Measurements from ENCODE around the gene SDF2L1.
"Not testable (repeated sequence)": the region's sequence is repeated elsewhere in the genome, so short reads cannot be mapped to it uniquely, and the experiment has no call there.

The SDF2L1 gene

DNA sequence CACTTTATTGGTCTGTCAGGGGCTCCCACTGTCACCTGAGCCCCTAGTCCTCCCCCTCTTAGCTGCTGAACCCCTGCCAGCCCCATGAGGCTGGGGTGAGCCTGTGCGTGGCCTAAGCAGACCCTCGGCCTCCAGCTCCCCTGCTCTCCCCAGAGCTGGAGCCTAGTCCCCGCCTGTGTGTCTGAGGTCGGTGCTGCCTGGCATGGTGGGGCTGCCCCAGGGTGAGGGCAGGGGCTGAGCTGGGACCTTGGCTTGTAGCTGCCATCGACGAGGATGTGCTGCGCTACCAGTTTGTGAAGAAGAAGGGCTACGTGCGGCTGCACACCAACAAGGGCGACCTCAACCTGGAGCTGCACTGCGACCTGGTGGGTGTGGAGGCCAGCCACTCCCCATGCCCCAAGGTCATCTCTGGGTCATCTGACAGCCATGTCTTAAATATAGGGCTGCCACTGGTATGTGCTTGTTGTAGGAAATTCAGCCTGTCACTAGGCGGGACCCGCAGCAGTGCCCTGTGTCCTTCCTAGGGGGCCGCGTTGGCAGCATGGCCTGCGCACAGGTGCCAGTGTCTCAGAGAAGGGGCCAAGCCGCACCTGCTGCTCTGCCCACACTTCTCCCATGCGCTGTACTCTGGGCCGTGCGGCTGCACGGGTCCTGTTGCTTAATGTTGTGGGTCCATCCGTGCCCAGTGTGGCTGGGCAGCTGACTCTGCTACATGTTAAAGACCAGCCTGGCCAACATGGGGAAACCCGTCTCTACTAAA is 44.7 kb downstream of the SDF2L1 start:
- no peak for DNase-seq (ENCODE audit: low read depth)

DNA sequence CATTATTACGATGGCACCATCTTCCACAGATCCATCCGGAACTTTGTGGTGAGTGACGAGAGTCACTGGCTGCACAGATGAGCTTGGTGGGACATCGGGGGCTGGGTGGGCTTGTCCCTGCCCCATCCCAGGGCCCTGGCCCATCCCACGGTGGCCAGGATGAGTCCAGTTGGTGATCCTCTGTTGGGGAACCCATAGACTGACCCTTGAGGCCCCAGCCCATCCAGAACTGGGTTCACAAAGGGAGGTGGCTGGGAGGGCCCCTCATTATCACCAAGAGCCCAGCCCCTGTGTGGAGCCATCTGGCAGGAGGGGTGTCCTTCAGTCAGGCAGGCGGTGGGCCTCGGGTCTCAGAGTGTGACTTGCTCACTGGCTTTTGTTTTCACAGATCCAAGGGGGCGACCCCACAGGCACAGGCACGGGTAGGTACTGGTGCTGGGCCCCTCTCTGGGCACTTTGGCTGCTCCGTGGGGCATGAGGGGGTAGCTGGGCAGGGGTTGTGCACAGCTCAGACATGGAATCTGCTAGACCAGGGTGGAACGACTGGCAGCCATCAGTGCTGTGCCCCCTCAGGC is 45.7 kb downstream of the SDF2L1 start:
- DNase-seq (ENCODE audit: low read depth) = no peak

DNA sequence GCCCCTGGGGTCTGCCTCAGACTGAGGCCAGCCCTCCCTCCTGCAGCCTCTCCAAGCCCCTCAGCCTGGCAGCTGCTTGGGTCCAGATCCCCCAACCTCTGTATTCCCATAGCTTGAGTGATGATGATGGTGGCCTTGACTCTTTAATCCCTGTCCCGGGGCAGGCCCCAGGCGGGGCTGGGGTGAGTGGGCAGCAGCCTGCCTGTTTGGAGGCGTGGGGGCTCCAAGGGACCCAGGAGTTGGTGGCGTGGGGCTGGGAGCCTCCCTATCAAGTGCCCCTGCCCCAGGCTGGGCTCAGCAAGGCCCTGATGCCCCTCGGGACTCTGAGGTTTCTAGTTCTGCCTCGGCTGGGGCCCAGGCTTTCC is 46.2 kb downstream of the SDF2L1 start:
- DNase-seq (ENCODE audit: low read depth) = no peak

DNA sequence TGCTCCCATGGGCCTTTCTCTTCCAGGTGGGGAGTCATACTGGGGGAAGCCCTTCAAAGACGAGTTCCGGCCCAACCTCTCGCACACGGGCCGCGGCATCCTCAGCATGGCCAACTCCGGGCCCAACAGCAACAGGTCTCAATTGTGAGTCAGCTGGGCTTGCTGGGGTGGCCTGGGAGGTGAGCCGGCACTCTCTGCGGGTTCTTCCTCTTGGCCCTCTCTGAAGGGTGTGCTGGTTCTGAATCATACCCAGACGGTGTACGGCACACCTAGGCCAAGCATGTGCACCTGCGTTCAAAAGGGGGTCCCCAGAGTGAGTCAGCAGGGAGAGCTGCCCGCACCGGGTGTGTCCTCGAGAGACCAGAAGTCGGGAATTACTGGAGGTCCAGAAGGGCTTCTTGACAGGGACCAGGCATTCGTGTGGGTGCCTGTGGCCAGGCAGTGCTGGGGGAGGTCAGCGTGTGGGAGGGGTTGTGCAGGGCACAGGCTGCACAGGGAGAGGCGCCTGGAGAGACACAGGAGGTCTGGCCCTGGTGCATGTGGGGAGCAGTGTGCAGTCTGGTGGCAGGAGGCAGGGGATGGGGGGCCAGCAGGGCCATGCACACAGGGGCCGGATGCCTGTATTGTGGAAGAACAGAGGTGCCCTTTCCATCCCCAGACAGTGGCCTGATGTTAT is 46.7 kb downstream of the SDF2L1 start:
- no peak for DNase-seq (ENCODE audit: low read depth)

DNA sequence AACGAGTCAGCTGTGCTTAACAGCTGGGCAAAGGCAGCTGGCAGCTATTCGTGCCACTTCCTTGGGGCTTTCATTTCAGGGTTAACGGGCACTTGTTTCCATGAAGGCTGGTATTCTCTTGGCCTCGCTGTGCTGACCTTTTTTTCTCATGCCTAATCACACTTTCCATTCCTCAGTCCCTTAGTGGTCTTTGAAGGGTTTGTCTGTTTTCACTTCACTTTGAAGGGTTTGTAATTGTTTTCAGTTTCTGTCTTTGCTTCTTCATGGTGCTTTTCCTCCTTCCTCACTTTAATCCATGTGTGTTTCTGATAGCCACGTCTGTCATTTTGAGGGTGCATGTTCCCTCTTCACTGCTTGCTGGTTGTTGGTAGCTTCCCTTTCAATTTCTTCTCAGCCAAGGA is 48.3 kb downstream of the SDF2L1 start:
- DNase-seq (ENCODE audit: low read depth) = no peak

DNA sequence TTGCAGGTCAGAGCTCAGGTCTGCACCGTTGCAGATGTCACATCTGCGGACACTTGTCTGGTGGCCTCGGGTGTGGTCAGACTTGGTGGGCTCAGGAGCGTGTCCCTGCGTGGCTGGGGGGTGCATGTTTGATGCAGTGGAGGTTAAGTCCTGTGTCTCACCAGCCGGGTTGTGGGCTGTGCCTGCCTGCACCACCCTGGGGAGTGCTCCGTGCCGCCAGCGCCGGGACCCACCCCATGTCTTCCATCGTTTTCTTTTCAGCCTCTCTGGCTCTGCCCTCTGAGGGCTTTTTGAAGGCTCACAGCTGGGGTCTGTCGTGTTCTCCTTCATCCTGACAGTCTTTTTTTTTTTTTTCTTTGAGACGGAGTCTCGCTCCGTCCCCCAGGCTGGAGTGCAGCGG is 49.7 kb downstream of the SDF2L1 start:
- DNase-seq (ENCODE audit: low read depth) = no peak

DNA sequence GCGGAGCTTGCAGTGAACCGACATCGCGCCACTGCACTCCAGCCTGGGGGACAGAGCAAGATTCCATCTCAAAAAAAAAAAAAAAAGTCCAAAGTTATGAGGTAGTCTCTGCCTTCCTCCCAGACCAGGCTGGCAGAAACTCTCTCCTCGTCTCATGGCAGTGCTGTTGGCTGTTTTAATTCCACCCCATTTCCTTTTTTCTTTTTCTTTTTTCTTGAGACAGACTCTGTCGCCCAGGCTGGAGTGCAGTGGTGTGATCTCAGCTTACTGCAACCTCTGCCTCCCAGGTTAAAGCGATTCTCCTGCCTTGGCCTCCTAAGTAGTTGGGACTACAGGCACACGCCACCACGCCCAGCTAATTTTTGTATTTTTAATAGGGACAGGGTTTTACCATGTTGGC is 50.8 kb downstream of the SDF2L1 start:
- DNase-seq (ENCODE audit: low read depth) = not testable (repeated sequence)

DNA sequence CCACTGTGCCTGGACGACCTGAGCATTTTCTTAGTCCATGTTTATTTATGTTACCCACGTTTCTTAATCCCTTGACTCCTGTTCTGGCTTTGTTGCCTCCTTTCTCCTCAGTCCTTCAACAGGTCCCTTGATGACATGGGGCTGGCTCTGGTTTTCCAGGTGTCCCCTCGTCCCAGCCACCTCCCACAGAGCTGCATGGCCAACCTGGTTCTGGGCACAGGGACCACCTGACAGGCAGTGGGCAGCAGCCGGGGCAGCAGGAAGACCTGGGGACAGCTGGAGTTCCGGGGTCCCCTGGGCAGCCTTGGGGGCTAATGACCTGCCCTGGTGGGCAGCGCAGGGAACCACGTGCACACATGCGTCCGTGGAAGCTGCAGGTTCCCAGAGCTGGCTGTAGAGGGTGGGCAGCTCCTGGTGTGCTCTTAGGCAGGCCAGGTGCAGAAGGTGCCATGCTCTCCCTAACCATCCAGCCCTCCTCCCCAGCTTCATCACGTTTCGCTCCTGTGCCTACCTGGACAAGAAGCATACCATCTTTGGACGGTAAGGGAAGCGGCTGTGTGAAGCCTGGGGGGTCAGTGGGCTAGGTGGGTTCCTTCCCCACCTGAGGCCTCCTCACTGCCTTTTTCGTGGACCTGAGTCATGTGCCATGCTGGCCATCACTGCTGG is 51.4 kb downstream of the SDF2L1 start:
- no peak for DNase-seq (ENCODE audit: low read depth)

Measured in GM04504 (cell line).